MCF 10A (cell line): ENCODE measurements around the gene CERS4. TPM values are rescaled to one million over a fixed set of nuclear protein-coding genes. Genes with fewer than 3 reads are reported as not detected.

ENCODE experiments used
- BruUV-seq: library from RNA; stranded (reverse); fragments of 400-500 nt; replicated peaks from 2 replicates; lab custom pipeline; 2021; lab: Mats Ljungman, UMichigan
- CTCF ChIA-PET: fragments of 300-600 bp; sonication (Branson Sonifier 250); formaldehyde crosslinking; extraction: SDS; loops from one replicate; lab custom pipeline; 2021; ENCODE audit warnings: antibody characterized with exemption, inconsistent platforms; lab: Yijun Ruan, JAX
- POLR2A ChIA-PET: fragments of 300-600, 350-650 bp; sonication (Branson Sonifier 250); formaldehyde crosslinking; extraction: SDS; loops from one replicate; lab custom pipeline; 2020; ENCODE audit warnings: antibody characterized with exemption, inconsistent platforms; lab: Yijun Ruan, JAX
- DNase-seq: peaks from one replicate; pipeline ENCODE4 v3.0.0-alpha.2; 2018; ENCODE audit not compliant: unreplicated experiment
- H3K27ac Mint-ChIP-seq: one replicate; pipeline ENCODE4 v1.8.0; 2022; ENCODE audit warnings: mild to moderate bottlenecking, low read depth, mixed read lengths; ENCODE audit not compliant: unreplicated experiment
- H3K27me3 Mint-ChIP-seq: one replicate; pipeline ENCODE4 v1.8.0; 2022; ENCODE audit warnings: mixed read lengths; ENCODE audit not compliant: insufficient read depth, unreplicated experiment
- H3K36me3 Mint-ChIP-seq: one replicate; pipeline ENCODE4 v1.8.0; 2022; ENCODE audit warnings: mild to moderate bottlenecking, moderate library complexity, mixed read lengths; ENCODE audit not compliant: insufficient read depth, unreplicated experiment
- H3K4me1 Mint-ChIP-seq: one replicate; pipeline ENCODE4 v1.8.0; 2022; ENCODE audit warnings: mixed read lengths; ENCODE audit not compliant: insufficient read depth, unreplicated experiment
- H3K4me3 Mint-ChIP-seq: one replicate; pipeline ENCODE4 v1.8.0; 2022; ENCODE audit warnings: mild to moderate bottlenecking, moderate library complexity, mixed read lengths; ENCODE audit not compliant: unreplicated experiment
- H3K9me3 Mint-ChIP-seq: one replicate; pipeline ENCODE4 v1.8.0; 2022; ENCODE audit warnings: mixed read lengths; ENCODE audit not compliant: unreplicated experiment
- CTCF ChIP-seq: fragments of 200-600 bp; IDR thresholded peaks from one replicate; pipeline ENCODE4 v1.8.0; 2022; ENCODE audit warnings: antibody characterized with exemption, mild to moderate bottlenecking; ENCODE audit not compliant: unreplicated experiment
- intact Hi-C: fragments of 100-400 bp; cut with micrococcal nuclease; formaldehyde crosslinking; loops from 2 replicates; pipeline ENCODE4 v1.14.1; 2022
- total RNA-seq: library from RNA; stranded (reverse); gene quantifications from 2 replicates; pipeline ENCODE4 v1.2.3, GENCODE V29; 2022

Gene CERS4
- total RNA-seq, 1 experiment from 2014 or later = 1.5 TPM

- no peak overlapping the region for H3K27ac Mint-ChIP-seq
- no peaks in the 10 kb centered on the region for H3K9me3 Mint-ChIP-seq
- H3K4me3 Mint-ChIP-seq = no peak overlapping the region
- no peak for TF ChIP-seq CTCF
- intact Hi-C loops = no loop called here
- no peaks in the 10 kb centered on the region for H3K36me3 Mint-ChIP-seq
- CTCF ChIA-PET = interaction anchor here (0.6 kb wide), 2 partner anchors 16 to 1916 kb away, joined by 3 to 4 read pairs; no protein-coding TSS in a partner anchor
- no peaks in the 10 kb centered on the region for H3K4me1 Mint-ChIP-seq
- BruUV-seq = no TSS peak
- POLR2A ChIA-PET = no interaction called here
- H3K27me3 Mint-ChIP-seq = no peaks in the 10 kb centered on the region
- no peak for DNase-seq
These were observed 24.9 kb upstream of the CERS4 start for GRCh38 chr19:8184274-8184673.

DNA sequence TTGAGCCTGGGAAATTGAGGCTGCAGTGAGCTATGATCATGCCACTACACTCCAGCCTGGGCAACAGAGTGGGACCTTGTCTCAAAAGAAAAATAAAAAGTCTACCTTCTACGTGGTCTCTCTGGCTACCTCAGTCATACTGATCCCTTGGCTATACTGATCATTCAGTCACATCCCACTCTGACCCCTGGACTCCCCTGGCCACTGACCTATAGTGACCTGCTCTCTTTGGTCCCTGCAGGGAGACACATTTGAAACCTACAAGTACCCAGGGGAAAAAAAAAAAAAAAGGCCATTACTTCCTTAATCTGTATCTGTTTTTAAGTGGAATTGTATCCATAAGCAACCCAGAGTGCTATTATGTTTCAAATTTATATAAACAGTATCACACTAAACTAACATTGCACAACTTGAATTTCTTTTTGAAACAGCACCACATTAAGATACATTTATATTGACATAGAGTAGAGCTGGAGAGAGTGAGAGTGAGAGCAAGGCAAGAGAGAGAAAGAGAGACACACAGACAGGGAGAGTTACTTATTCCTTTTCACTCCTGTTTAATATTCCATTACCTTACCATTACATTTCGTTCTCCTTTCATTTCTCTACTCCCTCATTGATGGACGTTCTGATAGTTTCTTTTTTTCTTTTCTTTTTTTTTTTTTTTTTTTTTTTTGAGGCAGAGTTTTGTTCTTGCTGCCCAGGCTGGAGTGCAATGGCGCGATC is 23.7 kb upstream of the CERS4 start:
- POLR2A ChIA-PET = no interaction called here
- no peak for TF ChIP-seq CTCF
- intact Hi-C loops = loop anchor here (5.0 kb wide), 1 partner anchor 37 kb away; no protein-coding TSS in a partner anchor
- CTCF ChIA-PET = interaction anchor here (0.7 kb wide), 2 partner anchors 42 to 54 kb away, joined by 3 to 4 read pairs; no protein-coding TSS in a partner anchor
- DNase-seq = no peak
- Mint-ChIP-seq H3K36me3 (no peaks in the 10 kb centered on the region), H3K4me1 (no peaks in the 10 kb centered on the region), H3K27ac (no peak overlapping the region), H3K9me3 (no peaks in the 10 kb centered on the region), H3K4me3 (no peak overlapping the region), H3K27me3 (no peaks in the 10 kb centered on the region)
- no TSS peak for BruUV-seq

DNA sequence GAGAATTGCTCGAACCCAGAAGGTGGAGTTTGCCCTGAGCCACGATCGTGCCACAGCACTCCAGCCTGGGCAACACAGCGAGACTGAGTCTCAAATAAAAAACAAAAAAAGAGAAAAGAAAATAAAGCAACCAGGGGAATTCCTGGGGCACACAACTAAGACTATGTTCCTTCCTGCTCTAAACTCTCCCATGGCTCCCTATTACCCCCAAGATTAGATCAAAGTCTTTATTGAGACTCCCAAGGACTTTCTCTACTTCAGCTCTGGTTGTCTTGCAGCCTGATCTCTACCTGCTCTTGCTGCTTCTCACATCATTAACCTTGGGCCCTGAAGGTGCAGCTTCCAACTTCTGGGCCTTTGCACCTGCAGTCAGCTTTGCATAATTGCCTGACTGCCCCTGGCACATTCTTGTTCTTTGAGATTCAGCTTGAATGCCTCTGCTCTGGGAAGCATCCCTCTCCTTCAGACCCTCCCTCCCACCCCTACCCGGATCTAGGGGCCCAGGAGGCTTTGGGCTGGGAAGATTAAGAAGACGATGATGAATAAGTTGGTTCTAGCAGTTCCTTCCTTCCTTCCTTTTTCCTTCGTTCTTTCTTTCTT is 16.8 kb upstream of the CERS4 start:
- no peak overlapping the region for H3K27ac Mint-ChIP-seq
- CTCF ChIA-PET = interaction anchor here (0.6 kb wide), 2 partner anchors 16 to 19 kb away, joined by 3 read pairs; no protein-coding TSS in a partner anchor
- H3K27me3 Mint-ChIP-seq = no peaks in the 10 kb centered on the region
- TF ChIP-seq CTCF = no peak
- no peaks in the 10 kb centered on the region for H3K9me3 Mint-ChIP-seq
- intact Hi-C loops = no loop called here
- no peak overlapping the region for H3K4me3 Mint-ChIP-seq
- H3K4me1 Mint-ChIP-seq = no peaks in the 10 kb centered on the region
- no peaks in the 10 kb centered on the region for H3K36me3 Mint-ChIP-seq
- BruUV-seq = no TSS peak
- POLR2A ChIA-PET = interaction anchor here (0.7 kb wide), 1 partner anchor 19 kb away, joined by 3 read pairs; no protein-coding TSS in a partner anchor
- DNase-seq = no peak

- ChIA-PET POLR2A (no interaction called here), CTCF (interaction anchor here (0.7 kb wide), 1 partner anchor 16 kb away, joined by 3 read pairs; no protein-coding TSS in a partner anchor)
- TF ChIP-seq CTCF = no peak
- Mint-ChIP-seq H3K27me3 (no peaks in the 10 kb centered on the region), H3K36me3 (no peaks in the 10 kb centered on the region), H3K9me3 (no peaks in the 10 kb centered on the region), H3K4me1 (no peaks in the 10 kb centered on the region), H3K27ac (peak overlapping the region; percentile 54), H3K4me3 (no peak overlapping the region)
- no peak for DNase-seq
- no TSS peak for BruUV-seq
- intact Hi-C loops = no loop called here
These were observed 14.5 kb upstream of the CERS4 start for GRCh38 chr19:8194528-8195267.
